HepG2 (cell line): ENCODE measurements around the gene KCNK7. TPM values are rescaled to one million over a fixed set of nuclear protein-coding genes. Genes with fewer than 3 reads are reported as not detected.

Experiments
- AGO2 ChIP-seq: fragments of 200-400 bp; formaldehyde crosslinking; optimal IDR thresholded peaks from 2 replicates; pipeline ENCODE3; 2017; ENCODE audit warnings: mild to moderate bottlenecking, low read depth, low read length, moderate library complexity
- BHLHE40 ChIP-seq: IDR thresholded peaks from 2 replicates; pipeline ENCODE4 v1.6.1; 2011; ENCODE audit warnings: low read length, improper control_type of control experiment
- CEBPB ChIP-seq: IDR thresholded peaks from 2 replicates; pipeline ENCODE4 v1.6.1; 2011; ENCODE audit warnings: low read depth, low read length, improper control_type of control experiment, borderline replicate concordance
- HNRNPH1 ChIP-seq: fragments of 200-400 bp; formaldehyde crosslinking; optimal IDR thresholded peaks from 2 replicates; pipeline ENCODE3; 2017; ENCODE audit warnings: mild to moderate bottlenecking, low read depth, low read length
- NR2F1 ChIP-seq, 2 experiments: fragments of 450-650 bp in 1 of 2; formaldehyde crosslinking in 1 of 2; IDR thresholded peaks; 2 replicates each; pipeline versions ENCODE4 v1.5.0 to v1.6.1; 2016 to 2020; ENCODE audit warnings: mild to moderate bottlenecking in 1 of 2, missing compliant biosample characterization in 1 of 2, missing genetic modification reagents in 1 of 2, moderate library complexity in 1 of 2
- TEAD3 ChIP-seq: optimal IDR thresholded peaks from 2 replicates; pipeline ENCODE3; 2016; ENCODE audit warnings: borderline replicate concordance
- U2AF1 ChIP-seq: fragments of 200-400 bp; formaldehyde crosslinking; optimal IDR thresholded peaks from 2 replicates; pipeline ENCODE3; 2017; ENCODE audit warnings: mild to moderate bottlenecking, low read depth, low read length
- ZNF333 ChIP-seq: sonication (generic); formaldehyde crosslinking; IDR thresholded peaks from 2 replicates; pipeline ENCODE4 v1.4.0; 2020; ENCODE audit warnings: mild to moderate bottlenecking, missing genetic modification reagents, borderline replicate concordance
- ZNF614 ChIP-seq: IDR thresholded peaks from 2 replicates; pipeline ENCODE4 v1.6.1; 2018; ENCODE audit warnings: missing biosample characterization, missing genetic modification reagents, inconsistent platforms, borderline replicate concordance
- polyA plus RNA-seq, 8 experiments: library from polyadenylated mRNA; depleted of rRNA in 3 of 8; stranded (reverse) in 7 of 8; unstranded in 1 of 8; fragments of >200 nt; fragmentation: Illumina TruSeq in 4 of 8; extraction: Trizol in 4 of 8; gene quantifications; 2 replicates each; pipeline versions ENCODE4 v1.2.1 to v1.2.3, GENCODE V29; 2011 to 2016; ENCODE audit warnings: low read depth in 4 of 8, missing spikeins in 1 of 8, mixed read lengths in 1 of 8; ENCODE audit not compliant: insufficient read depth in 1 of 8
- total RNA-seq, 5 experiments: library from RNA; depleted of rRNA; stranded (reverse); fragments of >200 nt; fragmentation: Illumina TruSeq; extraction: Trizol; gene quantifications; 2 replicates each; pipeline ENCODE4 v1.2.3, GENCODE V29; 2016; ENCODE audit warnings: low read depth in 1 of 5
- TF ChIP-seq, protein P1 (sequence below): sonication (generic); formaldehyde crosslinking; IDR thresholded peaks from 2 replicates; pipeline ENCODE4 v1.8.0; 2022; ENCODE audit warnings: missing genetic modification reagents, mild to moderate bottlenecking, moderate library complexity, borderline replicate concordance

Gene KCNK7
- total and polyA plus RNA-seq, 2 of the 13 experiments (the other 11 are each of a cell fraction or from before 2014, with no cell fraction given) = 0.11 TPM; not detected in 1

DNA sequence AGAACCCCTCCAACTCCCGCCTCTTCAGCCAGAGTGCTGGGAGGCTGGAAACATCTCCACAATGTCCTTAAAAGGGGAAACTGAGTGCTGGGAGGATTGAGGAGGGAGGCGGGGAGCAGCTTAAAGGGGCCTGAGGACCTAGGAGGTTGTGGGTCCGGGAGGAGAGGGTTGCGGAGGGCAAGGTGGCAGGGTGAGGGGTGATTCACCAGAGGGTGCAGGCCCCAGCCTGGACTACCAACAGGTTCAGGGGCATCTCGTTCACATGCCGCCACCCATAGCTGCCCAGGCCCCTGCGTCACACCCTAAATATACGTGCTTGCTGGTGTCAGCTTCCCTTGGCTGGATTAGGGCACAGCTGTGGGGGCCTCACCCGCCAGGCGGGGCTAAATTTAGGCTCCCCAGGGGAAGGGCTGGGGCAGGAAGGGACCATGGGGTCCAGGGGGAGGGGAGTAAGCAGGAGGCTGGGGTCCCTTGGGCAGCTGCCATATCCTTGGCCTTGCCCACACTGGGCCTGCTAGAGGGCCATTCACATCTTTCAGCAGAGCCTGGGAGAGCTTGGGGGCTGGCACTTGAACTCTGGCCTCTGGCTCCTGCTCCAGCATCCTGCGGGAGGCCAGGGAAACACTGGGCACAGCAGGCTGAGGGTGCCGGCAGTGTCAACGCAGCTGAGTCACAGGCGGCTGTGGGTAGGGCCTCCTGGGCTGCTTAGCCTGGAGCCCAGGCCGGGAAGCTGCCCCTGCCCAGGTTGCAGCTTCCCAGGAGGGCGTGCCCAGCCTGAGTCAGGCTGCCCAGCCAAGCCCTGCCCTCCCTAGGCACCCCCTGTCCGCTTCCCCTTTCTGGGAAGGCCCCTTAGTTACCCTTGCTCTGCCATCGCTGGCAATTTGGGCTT, 18.5 kb downstream of the KCNK7 start (continued):
- TF ChIP-seq HNRNPH1 = no peak
- TF ChIP-seq ZNF333 (CRISPR knock-in tag) = no peak
- TF ChIP-seq, protein P1, sequence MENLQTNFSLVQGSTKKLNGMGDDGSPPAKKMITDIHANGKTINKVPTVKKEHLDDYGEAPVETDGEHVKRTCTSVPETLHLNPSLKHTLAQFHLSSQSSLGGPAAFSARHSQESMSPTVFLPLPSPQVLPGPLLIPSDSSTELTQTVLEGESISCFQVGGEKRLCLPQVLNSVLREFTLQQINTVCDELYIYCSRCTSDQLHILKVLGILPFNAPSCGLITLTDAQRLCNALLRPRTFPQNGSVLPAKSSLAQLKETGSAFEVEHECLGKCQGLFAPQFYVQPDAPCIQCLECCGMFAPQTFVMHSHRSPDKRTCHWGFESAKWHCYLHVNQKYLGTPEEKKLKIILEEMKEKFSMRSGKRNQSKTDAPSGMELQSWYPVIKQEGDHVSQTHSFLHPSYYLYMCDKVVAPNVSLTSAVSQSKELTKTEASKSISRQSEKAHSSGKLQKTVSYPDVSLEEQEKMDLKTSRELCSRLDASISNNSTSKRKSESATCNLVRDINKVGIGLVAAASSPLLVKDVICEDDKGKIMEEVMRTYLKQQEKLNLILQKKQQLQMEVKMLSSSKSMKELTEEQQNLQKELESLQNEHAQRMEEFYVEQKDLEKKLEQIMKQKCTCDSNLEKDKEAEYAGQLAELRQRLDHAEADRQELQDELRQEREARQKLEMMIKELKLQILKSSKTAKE = no peak
- no peak for TF ChIP-seq BHLHE40
- TF ChIP-seq NR2F1 (CRISPR knock-in tag; IDR thresholded peaks at IDR 0.05) = peak; percentile 51 to 59; a peak in 3 of 4 replicates
- no peak for TF ChIP-seq ZNF614 (CRISPR knock-in tag)
- peak; percentile 17 for TF ChIP-seq TEAD3 (CRISPR knock-in tag)
- TF ChIP-seq U2AF1 = no peak
- no peak for TF ChIP-seq CEBPB
- no peak for TF ChIP-seq AGO2
